GM19372 (cell line): ENCODE measurements around the gene HCN2.
"Not testable (repeated sequence)": the region's sequence is repeated elsewhere in the genome, so short reads cannot be mapped to it uniquely, and the experiment has no call there.

Experiments used
- ATAC-seq: cut with Tn5 transposase; IDR thresholded peaks from one replicate; pipeline ENCODE4 v1.9.1; 2021; ENCODE audit warnings: mild to moderate bottlenecking, low read depth, moderate library complexity; ENCODE audit not compliant: unreplicated experiment

Gene HCN2

GRCh38 chr19:584240-585001 lies 5.3 kb upstream of the HCN2 start:
- no peak for ATAC-seq

DNA sequence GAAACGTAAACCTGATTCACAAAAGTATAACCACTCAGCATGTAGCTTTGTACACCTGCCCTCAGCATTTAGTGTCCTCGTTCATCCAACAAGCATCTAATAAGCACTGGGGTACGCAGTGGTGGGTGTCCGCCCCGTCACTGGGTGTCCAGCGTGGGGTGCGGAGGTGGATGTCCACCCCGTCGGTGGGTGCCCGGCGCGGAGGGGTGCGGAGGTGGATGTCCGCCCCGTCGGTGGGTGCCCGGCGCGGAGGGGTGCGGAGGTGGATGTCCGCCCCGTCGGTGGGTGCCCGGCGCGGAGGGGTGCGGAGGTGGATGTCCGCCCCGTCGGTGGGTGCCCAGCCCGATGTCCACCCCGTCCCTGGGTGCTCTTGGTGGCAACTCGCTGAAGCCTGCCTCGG lies 4.5 kb upstream of the HCN2 start:
- not testable (repeated sequence) for ATAC-seq

DNA sequence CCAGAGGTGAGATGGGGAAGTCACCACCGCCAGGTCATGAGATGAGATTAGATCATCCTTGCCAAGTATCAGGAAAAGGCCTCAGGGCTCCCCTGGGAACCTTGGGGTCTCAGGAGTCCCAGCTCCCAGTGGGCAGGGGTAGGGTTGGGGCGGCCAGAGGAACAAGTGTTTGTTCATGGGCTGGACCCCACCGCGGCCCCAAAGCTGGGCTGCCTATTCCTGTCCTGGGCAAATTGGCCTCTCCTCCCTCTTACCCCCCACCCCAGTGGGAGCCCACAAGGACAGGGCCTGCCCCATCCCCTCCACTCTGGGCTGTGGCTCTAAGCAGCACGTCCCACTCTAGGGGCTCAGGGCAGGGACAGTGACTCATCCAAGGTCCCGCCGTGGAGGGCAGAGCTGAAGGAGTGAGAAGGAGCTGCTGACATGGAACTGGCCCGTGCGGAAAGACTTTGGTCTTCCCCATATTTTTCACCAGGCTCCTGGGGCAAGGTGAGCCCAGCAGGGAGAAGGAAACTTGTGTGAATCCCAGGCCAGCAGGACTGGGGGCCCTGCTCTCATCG lies 4.0 kb upstream of the HCN2 start:
- no peak for ATAC-seq

DNA sequence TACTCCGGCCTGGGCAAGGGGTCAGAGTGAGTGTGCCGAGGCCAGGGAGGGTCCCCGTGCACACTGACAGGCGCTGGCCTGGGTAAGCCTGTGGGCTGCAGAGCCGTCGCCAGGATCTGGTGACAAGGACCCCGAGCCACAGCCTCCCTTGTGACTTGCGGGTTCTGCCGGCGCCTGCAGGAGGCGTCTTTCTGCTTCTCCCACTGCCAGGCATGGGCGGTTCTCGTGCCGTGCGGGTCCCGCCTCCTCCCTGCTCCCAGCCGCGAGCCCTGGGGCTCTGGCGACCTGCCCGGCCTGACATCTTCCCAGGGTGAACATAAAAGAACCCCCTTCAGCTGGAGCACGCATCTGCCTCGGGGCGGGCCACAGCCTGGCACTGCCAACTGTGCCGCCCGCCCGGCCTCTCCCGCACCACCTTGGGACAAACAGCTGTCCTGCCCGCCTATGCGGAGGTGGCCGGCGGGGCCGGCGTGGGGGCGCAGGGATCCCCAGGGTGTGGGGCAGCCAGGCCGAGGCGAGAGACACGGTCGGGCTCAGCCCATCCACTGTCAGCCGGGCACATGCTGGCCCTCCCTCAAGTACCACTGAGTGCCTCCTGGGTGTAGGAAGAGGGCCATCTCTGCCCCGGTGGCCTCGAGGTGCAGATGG lies 1.5 kb upstream of the HCN2 start:
- ATAC-seq: no peak

GRCh38 chr19:588741-589692 lies 664 bp upstream of the HCN2 start:
- no peak for ATAC-seq

DNA sequence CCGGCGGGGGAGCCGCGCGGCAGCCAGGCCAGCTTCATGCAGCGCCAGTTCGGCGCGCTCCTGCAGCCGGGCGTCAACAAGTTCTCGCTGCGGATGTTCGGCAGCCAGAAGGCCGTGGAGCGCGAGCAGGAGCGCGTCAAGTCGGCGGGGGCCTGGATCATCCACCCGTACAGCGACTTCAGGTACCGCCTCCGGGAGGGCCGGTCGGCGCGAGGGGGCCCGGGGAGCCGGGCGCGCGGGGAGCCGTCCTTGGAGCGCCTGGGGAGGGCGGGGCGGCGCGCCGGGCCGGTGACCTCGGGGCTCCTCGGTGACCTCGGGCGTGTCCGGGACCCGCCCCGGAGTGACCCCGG lies 690 bp downstream of the HCN2 start:
- ATAC-seq: no peak

- no peak for ATAC-seq
Measured at GRCh38 chr19:590750-591098, 1.0 kb downstream of the HCN2 start.

DNA sequence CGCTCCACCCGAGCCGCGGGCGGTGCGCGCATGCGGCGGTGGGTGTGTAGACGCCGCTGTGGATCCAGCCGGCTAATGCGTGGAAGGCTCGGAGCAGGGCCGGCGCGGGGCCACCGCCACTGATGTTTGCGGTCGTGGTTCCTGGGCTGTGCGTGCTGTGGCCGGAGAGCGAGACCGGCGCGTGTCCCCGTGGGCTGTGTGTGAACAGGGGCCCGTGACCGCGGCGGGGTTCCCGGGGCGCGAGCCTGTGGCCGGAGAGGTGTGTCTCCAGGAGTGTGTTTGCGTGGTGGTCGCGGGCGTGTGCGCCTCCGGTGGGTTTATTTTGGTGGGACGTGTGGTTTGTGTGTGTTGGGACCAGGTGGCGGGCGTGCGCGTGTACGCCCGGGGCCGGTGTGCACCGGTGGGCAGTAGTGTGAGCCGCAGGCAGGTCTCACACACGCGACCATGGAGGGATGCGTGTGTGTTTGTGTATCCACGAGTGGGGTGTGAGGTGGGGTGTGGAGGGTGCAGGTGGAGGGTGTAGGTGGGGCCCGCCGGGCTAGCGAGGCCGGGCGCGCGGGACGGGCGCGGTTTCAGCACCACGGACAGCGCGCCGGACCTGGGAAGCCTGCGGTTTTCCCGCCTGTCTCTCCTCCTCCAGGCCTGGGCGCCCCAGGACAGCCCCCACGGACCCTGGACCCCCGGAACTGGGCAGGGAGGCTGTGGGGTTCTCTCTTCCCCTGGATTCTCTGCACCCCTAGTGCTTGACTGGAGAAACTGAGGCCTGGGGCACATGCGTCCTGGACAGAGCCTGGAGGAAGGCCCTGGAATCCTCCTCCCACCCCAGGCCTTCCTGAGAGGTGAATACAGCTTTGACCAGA lies 1.6 kb downstream of the HCN2 start:
- ATAC-seq: no peak

- no peak for ATAC-seq
Measured at GRCh38 chr19:592101-592500, 2.4 kb downstream of the HCN2 start.

DNA sequence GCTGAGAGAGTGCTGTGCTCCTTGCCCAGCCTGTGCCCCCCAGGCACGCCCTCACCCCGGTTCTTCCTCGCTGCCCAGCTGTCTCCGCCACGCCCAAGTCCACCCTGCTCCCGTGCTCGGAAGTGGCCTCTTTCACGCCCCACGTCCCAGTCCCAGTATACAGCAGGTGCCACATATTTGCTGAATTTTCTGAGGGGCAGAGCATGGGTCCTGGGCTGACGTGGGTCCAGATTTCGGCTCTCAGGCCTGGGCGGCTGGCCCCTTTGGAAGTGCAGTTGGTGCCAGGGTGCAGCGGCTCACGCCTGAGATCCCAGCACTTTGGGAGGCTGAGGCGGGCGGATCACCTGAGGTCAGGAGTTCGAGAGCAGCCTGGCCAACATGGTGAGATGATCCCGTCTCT lies 3.4 kb downstream of the HCN2 start:
- no peak for ATAC-seq

GRCh38 chr19:593505-593904 lies 3.8 kb downstream of the HCN2 start:
- ATAC-seq: no peak

GRCh38 chr19:594265-594870 lies 4.7 kb downstream of the HCN2 start:
- no peak for ATAC-seq

- no peak for ATAC-seq
Measured at GRCh38 chr19:595326-596262, 5.9 kb downstream of the HCN2 start.

DNA sequence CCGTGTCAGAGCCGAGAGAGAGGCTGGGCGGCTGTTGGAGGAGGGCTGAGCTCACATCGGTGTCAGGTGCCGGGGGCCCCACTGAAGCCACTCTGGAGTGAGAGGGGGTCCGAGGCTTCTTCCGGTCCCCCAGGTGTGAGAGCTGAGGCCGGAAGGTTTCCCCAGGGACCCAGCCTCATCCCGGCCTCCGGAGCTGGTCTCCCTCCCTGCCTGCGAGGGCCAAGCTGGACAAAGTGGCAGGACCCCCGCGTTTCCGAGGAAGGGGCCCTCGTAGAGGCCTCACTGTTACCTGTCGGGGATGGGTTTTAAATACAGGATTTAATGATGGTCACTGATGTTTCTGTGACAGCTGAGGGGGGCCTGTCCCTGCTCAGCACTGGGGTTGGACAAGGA lies 6.6 kb downstream of the HCN2 start:
- no peak for ATAC-seq

DNA sequence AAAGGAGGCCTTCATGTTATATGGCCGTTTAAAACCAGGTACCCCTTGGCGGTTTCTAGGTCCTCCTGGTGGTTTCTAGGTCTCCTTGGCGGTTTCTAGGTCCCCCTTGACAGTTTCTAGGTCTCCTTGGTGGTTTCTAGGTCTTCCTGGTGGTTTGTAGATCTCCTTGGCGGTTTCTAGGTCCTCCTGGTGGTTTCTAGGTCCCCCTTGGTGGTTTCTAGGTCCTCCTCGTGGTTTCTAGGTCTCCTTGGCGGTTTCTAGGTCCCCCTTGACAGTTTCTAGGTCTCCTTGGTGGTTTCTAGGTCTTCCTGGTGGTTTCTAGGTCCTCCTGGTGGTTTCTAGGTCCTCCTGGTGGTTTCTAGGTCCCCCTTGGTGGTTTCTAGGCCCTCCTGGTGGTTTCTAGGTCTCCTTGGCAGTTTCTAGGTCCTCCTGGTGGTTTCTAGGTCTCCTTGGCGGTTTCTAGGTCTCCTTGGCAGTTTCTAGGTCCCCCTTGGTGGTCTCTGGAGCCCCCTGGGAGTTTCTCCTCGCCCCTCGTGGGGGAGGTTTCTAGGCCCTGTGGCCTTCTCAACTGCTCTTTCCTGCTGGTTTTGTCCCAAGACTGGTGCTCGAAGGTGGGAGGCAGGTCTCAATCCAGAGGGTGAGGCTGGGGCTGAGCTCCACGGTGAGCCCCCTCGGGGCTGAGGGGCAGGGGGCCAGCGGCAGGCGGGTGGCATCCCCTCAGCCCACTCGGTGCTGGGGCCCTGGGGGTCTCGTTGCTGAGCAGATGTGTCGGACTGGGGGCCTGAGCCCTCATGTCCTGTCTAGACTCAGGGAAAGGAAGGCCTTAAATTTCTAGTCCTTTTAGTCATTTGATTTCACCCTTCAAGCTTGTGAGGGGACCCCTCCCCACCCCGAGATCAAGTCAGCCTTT lies 8.0 kb downstream of the HCN2 start:
- no peak for ATAC-seq

DNA sequence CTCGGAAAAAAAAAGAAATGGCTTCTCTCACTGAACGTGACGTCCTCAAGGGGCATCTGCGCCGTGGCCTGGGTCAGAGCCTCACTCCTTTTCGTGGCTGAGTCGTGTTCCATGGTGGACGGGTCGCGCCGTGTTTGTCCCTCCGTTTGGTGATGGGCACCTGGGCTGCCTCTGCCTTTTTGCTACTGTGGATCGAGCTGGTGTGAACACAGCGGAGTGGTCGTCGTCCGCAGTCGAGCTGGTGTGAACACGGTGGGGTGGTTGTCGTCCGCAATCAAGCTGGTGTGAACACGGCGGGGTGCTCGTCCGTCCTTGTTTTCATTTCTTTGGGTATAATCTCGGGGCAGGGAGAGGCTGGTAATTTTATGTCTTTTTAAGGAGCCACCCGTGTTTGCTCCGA lies 11.6 kb downstream of the HCN2 start:
- no peak for ATAC-seq

GRCh38 chr19:601790-602189 lies 12.1 kb downstream of the HCN2 start:
- ATAC-seq: no peak
